Vagina (tissue), 2 donors: ENCODE results near the gene PIN1.

ENCODE experiments used
- CTCF ChIP-seq, 3 experiments: fragments of 450-650 bp in 2 of 3; fragments of 200-600 bp in 1 of 3; sonication (generic) in 1 of 3; IDR thresholded peaks; one replicate each; pipeline ENCODE4 v1.5.1; 2017 to 2019; ENCODE audit warnings: antibody characterized with exemption in 3 of 3, mild to moderate bottlenecking in 2 of 3, moderate library complexity in 2 of 3
- POLR2AphosphoS5 ChIP-seq, 2 donors: sonication (generic); formaldehyde crosslinking; IDR thresholded peaks; one replicate each; pipeline ENCODE4 v1.9.0; 2017; ENCODE audit warnings: antibody characterized with exemption in 2 of 2, mild to moderate bottlenecking in 2 of 2, low read depth in 1 of 2; ENCODE audit not compliant: insufficient read depth in 1 of 2

DNA sequence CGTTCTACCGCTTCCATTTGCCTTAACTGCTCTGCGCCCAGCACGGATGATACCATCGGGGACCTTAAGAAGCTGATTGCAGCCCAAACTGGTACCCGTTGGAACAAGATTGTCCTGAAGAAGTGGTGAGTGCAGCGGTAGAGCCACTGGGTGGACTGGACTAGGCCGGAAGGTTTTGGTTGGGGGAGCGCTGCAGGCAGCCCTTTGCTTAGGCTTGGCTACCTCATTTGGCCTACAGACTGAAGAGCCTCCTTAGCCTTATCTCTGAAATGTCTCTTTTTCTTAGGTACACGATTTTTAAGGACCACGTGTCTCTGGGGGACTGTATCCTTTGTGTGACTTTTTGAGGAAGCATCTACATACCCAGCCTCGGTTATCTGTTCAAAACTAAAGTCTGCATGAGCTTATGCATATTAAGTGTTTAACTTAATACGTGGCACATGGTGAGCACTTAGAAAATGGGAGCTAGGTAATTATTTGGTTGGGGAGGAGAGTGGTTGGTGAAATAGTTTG, 6.5 kb upstream of the PIN1 start:
- TF ChIP-seq CTCF (IDR thresholded peaks at IDR 0.05) = no peak
- no peak for TF ChIP-seq POLR2AphosphoS5 (IDR thresholded peaks at IDR 0.05; ENCODE audit: insufficient read depth in 1 of 2, low read depth in 1 of 2)
